Cortex of kidney (tissue), 1 donor: Measurements from ENCODE around the gene CBARP.
"Not testable (repeated sequence)": the region's sequence is repeated elsewhere in the genome, so short reads cannot be mapped to it uniquely, and the experiment has no call there.

Source experiments
- DNase-seq: peaks from one replicate; lab custom pipeline; 2025; lab: John Stamatoyannopoulos, UW

The CBARP gene

DNA sequence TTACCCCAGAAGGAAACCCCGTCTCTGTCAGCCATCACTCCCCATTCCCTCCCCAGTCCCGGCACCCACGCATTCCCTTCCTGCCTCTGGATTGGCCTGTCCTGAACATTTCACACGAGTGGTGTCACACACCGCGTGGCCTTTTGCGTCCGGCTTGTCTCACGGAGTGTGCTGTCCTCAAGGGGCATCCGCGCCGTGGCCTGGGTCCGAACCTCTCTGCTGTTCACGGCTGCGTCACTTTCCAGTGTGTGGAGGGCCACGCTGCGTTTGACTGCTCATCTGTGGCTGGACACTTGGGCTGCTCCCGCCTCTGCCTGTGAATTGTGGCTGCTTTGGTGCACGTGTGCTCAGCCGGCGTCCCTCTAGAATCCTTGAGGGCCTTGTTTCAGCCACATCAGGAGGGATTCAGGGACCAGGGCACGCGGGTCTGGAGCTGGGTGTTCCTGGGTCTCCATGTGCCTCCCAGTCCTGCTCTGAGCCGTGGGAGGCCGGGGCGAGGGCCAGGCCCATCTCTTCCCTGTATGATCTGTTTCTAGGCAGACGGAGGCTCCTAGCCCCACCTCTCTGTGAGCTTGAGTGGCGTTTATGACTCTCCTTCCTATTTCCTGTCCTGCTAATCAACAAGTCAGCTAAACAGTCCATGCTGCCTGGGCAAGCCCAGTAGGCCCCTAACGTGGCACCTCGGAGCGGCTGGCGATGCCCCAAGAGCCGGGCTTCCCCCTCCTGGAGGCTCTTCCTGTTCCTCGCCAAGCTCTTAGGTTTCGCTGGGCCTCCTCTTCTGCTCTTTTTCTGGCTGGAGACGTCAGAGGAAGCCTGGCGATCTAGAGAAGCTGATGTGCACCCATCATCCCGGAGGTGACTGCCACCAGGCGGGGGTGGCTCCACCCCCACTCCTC is 24.2 kb downstream of the CBARP start:
- DNase-seq, result no peak

GRCh38 chr19:1211494-1212234 is 26.1 kb downstream of the CBARP start:
- no peak for DNase-seq

- DNase-seq, result no peak
Observed at GRCh38 chr19:1210227-1210538, 27.6 kb downstream of the CBARP start.

DNA sequence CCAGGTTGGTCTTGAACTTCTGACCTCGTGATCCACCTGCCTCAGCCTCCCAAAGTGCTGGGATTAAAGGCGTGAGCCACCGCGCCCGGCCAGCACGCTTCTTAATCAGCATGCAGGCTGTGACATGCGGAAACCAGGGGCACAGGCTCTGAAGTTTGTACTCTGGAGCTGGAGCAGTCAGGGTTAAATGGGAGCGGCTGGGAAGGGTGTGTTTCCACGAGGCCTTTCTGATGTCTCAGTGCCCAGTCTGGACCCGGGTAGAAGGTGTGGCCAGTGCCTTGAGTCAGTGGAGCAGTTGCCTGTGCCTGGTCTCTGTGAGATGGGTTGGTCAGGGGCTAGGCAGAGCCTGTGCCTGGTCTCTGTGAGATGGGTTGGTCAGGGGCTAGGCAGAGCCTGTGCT is 29.0 kb downstream of the CBARP start:
- DNase-seq, result not testable (repeated sequence)

DNA sequence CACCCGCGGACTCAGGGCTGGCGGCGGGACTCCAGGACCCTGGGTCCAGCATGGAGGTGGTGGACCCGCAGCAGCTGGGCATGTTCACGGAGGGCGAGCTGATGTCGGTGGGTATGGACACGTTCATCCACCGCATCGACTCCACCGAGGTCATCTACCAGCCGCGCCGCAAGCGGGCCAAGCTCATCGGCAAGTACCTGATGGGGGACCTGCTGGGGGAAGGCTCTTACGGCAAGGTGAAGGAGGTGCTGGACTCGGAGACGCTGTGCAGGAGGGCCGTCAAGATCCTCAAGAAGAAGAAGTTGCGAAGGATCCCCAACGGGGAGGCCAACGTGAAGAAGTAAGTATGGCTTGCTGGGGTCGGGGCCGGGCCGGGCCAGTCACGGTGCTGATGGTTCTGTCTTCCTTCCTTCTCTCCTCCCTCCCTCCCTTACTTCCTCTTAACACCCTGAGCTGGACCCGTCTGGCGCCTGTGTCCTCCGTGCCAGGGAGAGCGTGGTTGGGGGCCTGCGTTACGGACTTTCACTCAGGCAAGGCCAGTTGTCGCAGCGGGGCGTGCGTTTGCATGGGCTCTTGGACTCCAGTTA is 30.8 kb downstream of the CBARP start:
- no peak for DNase-seq

GRCh38 chr19:1206150-1206863 is 31.5 kb downstream of the CBARP start:
- DNase-seq, result no peak

GRCh38 chr19:1205114-1206099 is 32.4 kb downstream of the CBARP start, which contains the start of gene STK11:
TSS of gene STK11 (plus strand) at chr19:1205778. CDS start at chr19:1206914, 1,136 bp downstream.
- DNase-seq, result peak; percentile 83

GRCh38 chr19:1200614-1201013 is 37.2 kb downstream of the CBARP start:
- DNase-seq, result not testable (repeated sequence)

- no peak for DNase-seq
Observed at GRCh38 chr19:1199531-1199930, 38.3 kb downstream of the CBARP start.

DNA sequence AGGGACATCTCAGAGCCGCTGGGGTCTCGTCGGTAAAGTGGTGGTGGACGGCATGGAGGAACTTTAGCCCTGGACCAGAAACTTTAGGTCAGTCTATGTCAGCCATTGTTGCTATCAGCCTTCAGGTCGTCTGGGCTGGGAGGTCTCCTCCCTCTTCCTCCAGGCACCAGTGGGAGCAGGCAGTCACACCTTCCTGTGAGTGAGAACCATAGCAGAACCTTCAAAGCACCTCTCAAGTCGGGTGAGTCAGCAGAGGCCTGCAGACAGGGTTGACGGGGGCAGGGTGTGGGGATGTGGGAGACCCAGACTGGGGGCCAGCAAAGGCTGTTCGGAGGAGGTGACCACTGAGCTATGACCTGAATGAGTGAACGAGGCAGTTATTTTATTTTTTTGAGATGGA is 48.4 kb downstream of the CBARP start:
- no peak for DNase-seq

GRCh38 chr19:1183543-1184172 is 54.1 kb downstream of the CBARP start:
- DNase-seq, result no peak

- DNase-seq, result no peak
Observed at GRCh38 chr19:1182727-1183126, 55.1 kb downstream of the CBARP start.

- no peak for DNase-seq
Observed at GRCh38 chr19:1182068-1182467, 55.7 kb downstream of the CBARP start.

DNA sequence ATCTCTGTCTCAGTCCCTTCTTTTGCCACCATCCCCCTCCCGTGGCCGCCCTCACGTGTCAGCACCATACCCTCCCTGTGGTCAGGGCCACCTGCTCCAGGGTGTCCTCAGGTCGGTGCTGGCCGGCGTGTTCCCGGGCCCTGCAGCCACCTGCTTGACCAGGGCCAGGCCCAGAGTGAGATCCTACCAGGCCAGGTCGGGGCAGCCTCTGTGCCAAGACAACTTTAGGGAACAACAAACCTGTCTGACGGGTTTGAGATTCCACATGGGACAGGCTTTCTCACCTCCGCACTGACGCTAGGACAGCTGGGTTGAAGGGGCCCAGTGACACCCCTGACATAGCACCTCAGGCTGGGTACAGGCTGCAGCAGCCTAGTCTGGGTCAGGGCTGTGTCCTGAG is 56.2 kb downstream of the CBARP start:
- DNase-seq, result no peak
